Measurements from ENCODE around the gene SRPK2.
"Not testable (repeated sequence)": the region's sequence is repeated elsewhere in the genome, so short reads cannot be mapped to it uniquely, and the experiment has no call there.

Gene SRPK2

DNA sequence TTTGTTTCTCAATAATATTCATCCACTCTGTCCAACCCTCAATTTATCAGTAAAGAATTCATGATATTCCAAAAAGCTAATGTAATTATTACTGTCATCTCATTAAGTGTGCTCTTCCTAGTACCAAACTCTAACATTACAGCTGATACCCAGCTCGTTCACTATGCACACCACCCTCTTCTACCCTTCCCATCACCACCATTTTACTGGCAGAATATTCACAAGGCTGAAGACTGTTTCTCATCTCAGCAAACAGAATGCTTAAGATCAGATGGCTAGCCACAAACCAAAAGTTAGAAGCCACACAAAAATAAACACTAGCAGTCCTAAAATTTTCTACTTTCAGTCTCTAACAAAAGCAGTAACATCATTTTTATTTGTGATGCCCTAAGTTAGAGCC is 121.5 kb downstream of the SRPK2 start:
- DNase-seq (ENCODE audit: low spot score), result peak; percentile 44

GRCh38 chr7:105264707-105265106 is 124.0 kb downstream of the SRPK2 start:
- DNase-seq (ENCODE audit: low spot score), result no peak

DNA sequence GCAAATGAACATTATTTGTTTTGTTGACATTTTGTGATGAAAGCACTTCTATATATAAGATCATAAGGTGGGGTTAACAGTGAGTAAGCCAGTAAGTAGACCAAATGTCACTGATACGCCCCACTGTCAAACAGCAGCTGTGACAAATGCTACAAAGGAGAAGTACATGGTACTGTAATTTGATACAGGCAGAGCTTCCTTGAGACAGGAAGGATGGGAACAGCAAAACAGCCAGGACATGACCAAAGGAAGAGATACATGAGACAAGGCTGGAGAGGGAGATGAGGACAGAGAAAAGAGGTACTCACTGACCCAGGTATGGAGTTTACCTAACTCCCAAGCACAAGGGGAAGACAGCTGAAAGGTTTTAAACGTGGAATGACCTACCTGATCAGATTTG is 127.0 kb downstream of the SRPK2 start:
- peak; percentile 83 for DNase-seq (ENCODE audit: low spot score)

GRCh38 chr7:105260201-105260871 is 128.4 kb downstream of the SRPK2 start:
- DNase-seq (ENCODE audit: low spot score), result not testable (repeated sequence)

GRCh38 chr7:105258919-105259318 is 129.8 kb downstream of the SRPK2 start:
- DNase-seq (ENCODE audit: low spot score), result not testable (repeated sequence)

DNA sequence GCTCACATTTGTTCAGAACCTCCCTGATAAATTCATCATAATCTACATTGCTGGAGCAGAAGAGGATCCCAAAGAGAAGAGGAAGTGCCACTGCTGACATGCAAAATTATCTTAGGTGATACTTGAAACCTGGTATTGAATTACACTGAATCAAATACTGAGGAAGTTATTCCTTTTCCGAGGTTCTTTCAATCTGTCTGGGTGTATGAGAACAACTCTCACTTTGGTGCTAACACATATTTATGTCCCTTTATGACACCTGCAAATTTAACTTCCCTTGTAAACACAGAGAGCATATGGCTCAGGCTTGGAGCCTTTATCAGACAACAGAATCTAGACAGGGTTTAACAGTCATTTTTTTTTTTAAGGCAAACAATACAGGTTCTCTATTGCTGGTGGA is 131.4 kb downstream of the SRPK2 start:
- no peak for DNase-seq (ENCODE audit: low spot score)

- no peak for DNase-seq (ENCODE audit: low spot score)
Observed at GRCh38 chr7:105256761-105257231, 131.9 kb downstream of the SRPK2 start.

DNA sequence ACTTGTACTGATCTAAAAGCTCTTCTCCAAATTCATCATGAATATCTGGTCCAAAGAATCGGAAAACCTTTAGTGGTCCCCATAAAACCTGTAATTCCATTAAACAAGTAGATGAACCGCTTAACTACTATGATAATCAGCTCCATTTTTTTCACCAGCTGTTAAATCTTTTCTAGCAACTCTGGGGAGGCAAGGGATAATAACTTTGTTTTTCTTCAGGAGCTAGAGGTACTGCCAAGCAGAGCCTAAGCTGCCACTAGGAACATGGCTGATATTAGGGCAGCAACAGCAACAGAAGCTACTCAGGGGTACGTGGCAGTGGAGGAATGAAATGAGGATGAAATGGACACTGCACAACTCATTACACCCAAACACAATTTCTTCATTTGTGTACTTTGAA is 138.0 kb downstream of the SRPK2 start:
- DNase-seq (ENCODE audit: low spot score), result no peak

DNA sequence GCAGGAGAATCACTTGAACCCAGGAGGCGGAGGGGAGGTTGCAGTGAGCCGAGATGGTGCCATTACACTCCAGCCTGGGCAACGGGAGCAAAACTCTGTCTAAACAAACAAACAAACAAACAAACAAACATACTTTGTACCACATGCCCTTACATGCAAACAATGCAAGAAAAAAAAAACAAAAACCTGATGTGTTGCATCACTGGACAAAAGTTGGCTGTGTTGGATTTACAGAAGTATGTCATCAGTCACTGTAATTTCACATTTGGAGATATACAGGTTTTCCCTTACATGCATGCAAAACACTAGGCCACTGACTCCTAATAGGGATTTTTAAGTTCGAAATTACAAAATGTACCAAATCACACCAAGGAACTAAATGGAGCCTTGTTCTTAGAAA is 138.5 kb downstream of the SRPK2 start:
- DNase-seq (ENCODE audit: low spot score), result no peak

- no peak for DNase-seq (ENCODE audit: low spot score)
Observed at GRCh38 chr7:105249216-105249615, 139.5 kb downstream of the SRPK2 start.

DNA sequence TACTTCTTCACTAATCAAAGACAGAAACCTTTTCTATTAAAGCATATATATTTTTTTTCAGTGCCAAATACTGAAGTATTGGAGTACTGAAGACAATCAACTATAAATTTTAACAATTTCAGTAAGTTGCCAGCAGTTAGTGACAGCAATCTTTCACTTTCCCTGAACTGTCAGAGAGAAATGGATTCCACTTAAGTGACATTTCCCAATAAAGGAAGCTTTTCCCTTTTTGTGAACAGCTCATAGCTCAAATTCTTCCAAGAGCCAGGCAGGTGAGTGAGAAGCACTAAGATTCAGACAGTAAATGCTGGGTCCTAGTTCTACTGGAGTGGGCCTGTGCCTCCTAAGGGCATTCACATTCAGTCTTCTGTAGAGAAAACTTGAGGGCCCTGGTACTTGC is 142.0 kb downstream of the SRPK2 start:
- no peak for DNase-seq (ENCODE audit: low spot score)

DNA sequence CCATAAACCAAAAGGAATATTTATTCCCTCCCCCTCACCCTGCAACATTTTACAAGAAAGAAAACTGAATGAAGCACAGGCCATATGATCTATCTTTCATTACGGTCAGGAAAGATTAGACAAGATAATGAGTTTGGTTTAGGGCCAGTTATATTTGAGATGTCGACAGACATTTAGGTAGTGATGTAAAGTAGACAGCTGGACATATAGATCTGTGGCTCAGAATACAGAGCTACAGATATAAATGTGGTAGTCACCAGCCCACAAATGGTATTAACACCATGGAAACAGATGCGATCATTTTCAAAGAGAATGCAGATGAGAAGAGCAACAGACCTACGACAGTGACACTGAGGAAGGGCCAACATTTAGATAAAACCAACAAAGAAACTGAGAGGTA is 142.5 kb downstream of the SRPK2 start:
- no peak for DNase-seq (ENCODE audit: low spot score)

DNA sequence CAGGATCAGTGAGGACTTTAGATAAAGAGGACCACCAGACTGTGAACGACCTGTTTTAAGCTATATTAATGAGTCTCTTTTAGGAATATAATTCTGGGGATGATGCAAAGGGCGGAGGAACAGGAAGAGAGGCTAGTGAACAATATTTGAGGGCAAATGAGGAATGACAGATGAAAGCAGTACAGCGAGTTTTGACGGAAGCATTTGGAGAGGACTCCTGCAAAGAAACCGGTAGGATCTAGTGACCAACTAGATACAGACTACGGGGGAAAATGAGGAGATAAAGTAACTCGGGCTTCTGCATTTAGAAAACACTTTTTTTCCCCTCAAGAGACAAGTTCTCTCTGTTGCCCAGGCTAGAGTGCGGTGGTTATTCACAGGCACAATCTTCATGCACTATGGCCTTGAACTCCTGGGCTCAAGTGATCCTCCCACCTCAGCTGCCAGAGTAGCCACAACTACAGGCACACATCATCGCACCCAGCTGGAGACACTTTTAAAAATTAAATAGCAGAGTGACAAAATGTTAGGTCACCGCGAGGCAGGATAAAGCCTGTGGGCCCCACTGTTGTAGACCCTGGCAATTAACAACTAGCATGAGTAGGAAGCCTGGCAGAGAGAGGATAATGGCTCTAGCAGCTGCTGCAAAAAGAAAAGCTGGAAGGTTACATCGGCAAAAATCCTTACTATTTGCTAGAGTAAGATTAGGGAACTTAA is 143.2 kb downstream of the SRPK2 start:
- no peak for DNase-seq (ENCODE audit: low spot score)

- DNase-seq (ENCODE audit: low spot score), result no peak
Observed at GRCh38 chr7:105244594-105244993, 144.1 kb downstream of the SRPK2 start.

GRCh38 chr7:105241198-105241597 is 147.5 kb downstream of the SRPK2 start:
- no peak for DNase-seq (ENCODE audit: low spot score)

DNA sequence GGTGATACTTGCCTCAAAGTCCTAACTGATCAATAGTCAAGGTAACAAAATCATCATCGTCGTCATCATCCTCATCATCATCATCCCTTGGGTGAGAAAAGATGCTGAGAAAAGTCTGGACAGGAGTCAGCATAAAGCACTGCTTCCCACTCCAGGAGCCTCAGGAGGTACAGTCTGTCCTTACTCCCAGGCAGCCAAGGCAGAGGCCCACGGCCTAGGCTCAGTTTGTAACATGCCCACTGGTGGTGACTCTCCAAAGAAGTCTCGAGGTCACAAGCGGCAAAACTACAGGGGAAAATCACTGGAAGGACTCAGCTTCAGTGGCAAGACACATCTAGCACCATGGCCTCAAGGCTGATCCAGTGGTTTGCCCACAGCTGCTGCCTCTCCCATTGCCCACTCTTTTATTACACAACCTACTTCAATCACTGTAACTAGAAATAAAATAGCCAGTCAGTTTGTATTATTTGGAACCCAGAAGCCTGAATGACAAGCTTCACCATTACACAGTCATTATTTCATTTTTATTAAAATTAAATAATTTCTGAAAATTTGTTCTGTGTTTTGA is 150.4 kb downstream of the SRPK2 start:
- DNase-seq (ENCODE audit: low spot score), result no peak

- no peak for DNase-seq (ENCODE audit: low spot score)
Observed at GRCh38 chr7:105234886-105235285, 153.8 kb downstream of the SRPK2 start.

- DNase-seq (ENCODE audit: low spot score), result not testable (repeated sequence)
Observed at GRCh38 chr7:105232829-105233291, 155.9 kb downstream of the SRPK2 start.

- no peak for DNase-seq (ENCODE audit: low spot score)
Observed at GRCh38 chr7:105230486-105230885, 158.2 kb downstream of the SRPK2 start.

- no peak for DNase-seq (ENCODE audit: low spot score)
Observed at GRCh38 chr7:105229641-105230040, 159.1 kb downstream of the SRPK2 start.

GRCh38 chr7:105228555-105228954 is 160.2 kb downstream of the SRPK2 start:
- DNase-seq (ENCODE audit: low spot score), result no peak

GRCh38 chr7:105227391-105227790 is 161.3 kb downstream of the SRPK2 start:
- DNase-seq (ENCODE audit: low spot score), result no peak
